Femur (tissue), 1 donor: Measurements from ENCODE around the gene TSHZ2.
"Not testable (repeated sequence)": the region's sequence is repeated elsewhere in the genome, so short reads cannot be mapped to it uniquely, and the experiment has no call there.

Experiments
- DNase-seq: peaks from one replicate; pipeline ENCODE4 v3.0.0-alpha.2; 2017

Gene TSHZ2

GRCh38 chr20:53395188-53395923 lies 423.2 kb downstream of the TSHZ2 start:
- no peak for DNase-seq

- DNase-seq = no peak
These were observed 426.9 kb downstream of the TSHZ2 start for GRCh38 chr20:53399083-53399482.

- no peak for DNase-seq
These were observed 427.6 kb downstream of the TSHZ2 start for GRCh38 chr20:53399592-53400335.

- no peak for DNase-seq
These were observed 430.3 kb downstream of the TSHZ2 start for GRCh38 chr20:53402233-53403005.

- no peak for DNase-seq
These were observed 430.9 kb downstream of the TSHZ2 start for GRCh38 chr20:53403029-53403428.

- DNase-seq = no peak
These were observed 433.0 kb downstream of the TSHZ2 start for GRCh38 chr20:53405139-53405538.

- no peak for DNase-seq
These were observed 434.4 kb downstream of the TSHZ2 start for GRCh38 chr20:53406580-53406979.

- DNase-seq = no peak
These were observed 436.7 kb downstream of the TSHZ2 start for GRCh38 chr20:53408691-53409446.

- no peak for DNase-seq
These were observed 437.2 kb downstream of the TSHZ2 start for GRCh38 chr20:53409447-53409717.

- no peak for DNase-seq
These were observed 439.0 kb downstream of the TSHZ2 start for GRCh38 chr20:53411129-53411528.

GRCh38 chr20:53411891-53412290 lies 439.7 kb downstream of the TSHZ2 start:
- no peak for DNase-seq

GRCh38 chr20:53412577-53413185 lies 440.5 kb downstream of the TSHZ2 start:
- peak; percentile 24 for DNase-seq

- peak; percentile 48 for DNase-seq
These were observed 441.1 kb downstream of the TSHZ2 start for GRCh38 chr20:53413186-53413631.

- DNase-seq = not testable (repeated sequence)
These were observed 441.7 kb downstream of the TSHZ2 start for GRCh38 chr20:53413845-53414244.

- DNase-seq = no peak
These were observed 447.7 kb downstream of the TSHZ2 start for GRCh38 chr20:53419693-53420460.

GRCh38 chr20:53421343-53421742 lies 449.2 kb downstream of the TSHZ2 start:
- no peak for DNase-seq

GRCh38 chr20:53422039-53422438 lies 449.9 kb downstream of the TSHZ2 start:
- DNase-seq = no peak

- no peak for DNase-seq
These were observed 451.5 kb downstream of the TSHZ2 start for GRCh38 chr20:53423587-53424146.

- DNase-seq = no peak
These were observed 453.3 kb downstream of the TSHZ2 start for GRCh38 chr20:53425481-53425880.

- DNase-seq = no peak
These were observed 453.8 kb downstream of the TSHZ2 start for GRCh38 chr20:53425941-53426340.

- DNase-seq = no peak
These were observed 454.7 kb downstream of the TSHZ2 start for GRCh38 chr20:53426766-53427312.
